HG03097 (cell line): Measurements from ENCODE around the gene TECR.
"Not testable (repeated sequence)": the region's sequence is repeated elsewhere in the genome, so short reads cannot be mapped to it uniquely, and the experiment has no call there.

Source experiments
- ATAC-seq: cut with Tn5 transposase; IDR thresholded peaks from one replicate; pipeline ENCODE4 v1.9.1; 2021; ENCODE audit not compliant: unreplicated experiment, low FRiP score

TECR gene

GRCh38 chr19:14529254-14530004 lies at the start of gene TECR:
Gene TECR (plus strand): TSS chr19:14529594. CDS start chr19:14529697, 103 bp downstream.
- ATAC-seq, result peak; percentile 91

DNA sequence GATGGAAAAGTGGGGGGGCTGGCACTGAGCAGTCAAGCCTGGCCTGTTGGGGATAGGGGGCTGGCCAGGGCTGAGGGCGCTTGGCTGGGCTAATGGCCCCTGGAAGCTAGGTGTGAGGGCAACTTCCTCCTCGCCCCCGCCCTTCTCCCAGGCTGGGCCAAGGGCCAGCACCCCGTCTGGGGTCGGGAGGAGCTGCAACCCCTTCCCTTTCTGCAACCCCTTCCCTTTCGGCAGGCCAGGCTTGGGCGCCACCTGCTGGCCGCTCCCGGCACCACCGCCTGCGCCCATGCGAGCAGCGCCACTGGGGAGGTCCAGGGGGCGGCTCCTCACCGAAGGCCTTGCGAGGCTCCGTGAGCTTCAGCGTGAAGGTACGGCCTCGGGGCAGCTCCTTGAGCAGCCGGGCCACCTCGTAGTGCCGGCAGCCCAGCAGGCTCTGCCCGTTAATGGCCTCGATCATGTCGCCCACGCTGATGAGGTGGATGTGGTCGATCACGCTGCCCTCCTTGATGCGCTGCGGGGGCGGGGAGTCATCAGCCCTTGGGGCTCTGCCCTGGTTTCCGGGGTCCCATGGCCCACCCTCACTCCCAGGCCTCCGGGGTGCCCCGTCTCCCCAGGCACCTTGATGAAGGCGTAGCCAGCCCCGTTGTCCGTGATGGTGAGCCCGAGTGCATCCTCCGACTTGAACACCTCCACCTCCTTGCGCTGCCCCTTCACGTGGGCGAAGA lies 49.3 kb upstream of the TECR start:
- no peak for ATAC-seq

DNA sequence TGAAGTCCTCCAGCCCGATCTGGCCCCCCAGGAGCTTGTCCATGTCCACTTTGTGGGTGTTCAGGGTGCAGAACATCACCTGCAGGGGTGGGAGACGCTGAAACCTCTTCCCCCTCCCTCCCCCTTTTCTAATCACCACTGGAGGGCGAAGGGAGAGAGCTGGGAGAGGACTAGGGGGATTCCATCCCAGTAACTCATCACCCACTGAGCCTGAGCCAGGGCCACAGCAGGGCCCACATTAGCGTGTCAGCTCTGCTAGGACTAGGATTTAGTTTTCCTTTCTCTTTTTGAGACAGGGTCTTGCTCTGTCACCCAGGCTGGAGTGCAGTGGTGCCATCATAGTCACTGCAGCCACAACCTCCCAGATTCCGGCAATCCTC lies 48.7 kb upstream of the TECR start:
- no peak for ATAC-seq

- no peak for ATAC-seq
These were observed 47.0 kb upstream of the TECR start for GRCh38 chr19:14482172-14482941.

DNA sequence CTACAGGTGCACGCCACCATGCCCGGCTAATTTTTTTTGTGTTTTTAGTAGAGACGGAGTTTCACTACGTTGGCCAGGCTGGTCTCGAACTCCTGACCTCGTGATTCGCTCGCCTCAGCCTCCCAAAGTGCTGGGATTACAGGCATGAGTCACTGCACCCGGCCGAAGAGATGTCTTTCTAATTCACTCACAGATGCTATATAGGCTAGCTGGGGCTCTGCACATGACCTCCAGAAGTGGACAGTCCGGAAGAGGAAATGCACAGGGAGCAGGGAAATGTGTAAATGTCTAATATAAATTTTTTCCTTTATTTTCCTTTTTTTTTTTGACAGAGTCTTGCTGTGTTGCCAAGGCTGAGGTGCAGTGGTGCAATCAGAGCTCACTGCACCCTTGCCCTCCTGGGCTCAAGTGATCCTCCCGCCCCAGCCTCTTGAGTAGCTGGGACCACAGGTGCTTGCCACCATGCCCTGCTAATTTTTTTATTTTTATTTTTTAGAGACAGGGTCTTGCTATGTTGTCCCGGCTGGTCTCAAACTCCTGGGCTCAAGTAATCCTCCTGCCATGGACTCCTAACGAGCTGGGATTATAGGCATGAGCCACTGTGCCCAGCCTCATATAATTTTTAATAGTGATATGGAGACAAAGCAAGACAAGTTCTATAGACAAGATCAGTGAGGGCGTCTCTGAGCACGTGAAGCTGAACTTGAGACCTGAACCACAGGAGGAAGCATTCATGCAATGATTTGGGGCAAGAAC lies 41.8 kb upstream of the TECR start:
- no peak for ATAC-seq

- ATAC-seq, result no peak
These were observed 36.5 kb upstream of the TECR start for GRCh38 chr19:14492756-14493337.

GRCh38 chr19:14494411-14494810 lies 35.0 kb upstream of the TECR start:
- no peak for ATAC-seq

- ATAC-seq, result no peak
These were observed 34.3 kb upstream of the TECR start for GRCh38 chr19:14494910-14495671.

- peak; percentile 20 for ATAC-seq
These were observed 33.7 kb upstream of the TECR start for GRCh38 chr19:14495672-14496028.

GRCh38 chr19:14496029-14496833 lies 33.2 kb upstream of the TECR start, which contains the start of gene GIPC1:
Gene GIPC1 (minus strand): TSS chr19:14496127. CDS start chr19:14482976, 13,151 bp downstream.
- ATAC-seq, result peak; percentile 59

DNA sequence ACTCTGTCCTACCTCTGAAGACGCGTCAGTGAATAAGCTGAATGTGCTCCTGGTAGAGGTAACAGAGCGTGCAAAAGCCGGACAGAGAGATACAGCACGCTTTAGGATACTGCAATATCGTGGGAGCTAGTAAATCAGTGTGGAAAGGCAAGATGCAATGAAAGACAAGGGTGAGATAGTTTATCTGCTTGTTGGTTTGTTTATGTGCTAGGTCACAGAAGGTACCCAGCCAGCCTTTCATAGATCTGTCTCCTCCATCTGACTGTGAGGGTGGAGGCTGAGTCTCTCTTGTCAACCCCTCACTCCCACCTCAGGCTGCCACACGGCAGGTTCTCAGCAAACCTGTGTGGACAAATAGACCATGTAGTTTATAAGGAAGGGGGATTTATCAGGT lies 32.6 kb upstream of the TECR start:
- no peak for ATAC-seq

DNA sequence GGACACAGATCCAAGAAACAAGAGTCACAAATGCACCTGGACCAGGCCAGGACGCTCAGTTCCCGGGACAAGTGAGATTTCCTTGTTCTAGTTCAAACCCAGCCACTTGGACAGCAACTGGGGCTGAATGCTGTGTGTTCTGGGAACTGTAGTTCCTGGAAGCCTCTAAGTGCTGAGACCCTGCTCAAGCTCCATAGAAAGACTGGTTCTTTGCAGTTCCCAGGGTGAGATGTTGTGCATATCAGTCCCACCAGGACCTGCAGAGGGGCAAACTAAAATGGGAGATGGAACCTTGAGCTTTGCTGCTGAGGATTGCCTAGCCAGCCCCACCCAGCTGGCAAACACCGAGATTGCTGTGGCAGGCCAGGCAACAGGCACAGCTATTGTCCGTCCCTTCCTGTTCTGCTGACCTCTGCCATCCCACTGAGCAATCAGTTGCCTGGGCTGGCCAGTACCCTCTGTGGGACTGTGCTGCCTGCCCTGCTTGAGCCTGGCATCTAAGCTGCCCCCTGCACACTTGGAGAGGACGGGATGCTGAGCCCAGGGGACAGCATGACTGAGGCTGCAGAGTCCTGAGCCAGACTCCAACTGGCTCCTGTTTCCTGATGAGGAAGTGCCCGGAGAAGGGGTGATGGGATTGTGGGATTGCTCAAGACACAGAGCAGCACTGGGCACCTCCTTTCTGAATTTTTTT lies 32.0 kb upstream of the TECR start:
- no peak for ATAC-seq

DNA sequence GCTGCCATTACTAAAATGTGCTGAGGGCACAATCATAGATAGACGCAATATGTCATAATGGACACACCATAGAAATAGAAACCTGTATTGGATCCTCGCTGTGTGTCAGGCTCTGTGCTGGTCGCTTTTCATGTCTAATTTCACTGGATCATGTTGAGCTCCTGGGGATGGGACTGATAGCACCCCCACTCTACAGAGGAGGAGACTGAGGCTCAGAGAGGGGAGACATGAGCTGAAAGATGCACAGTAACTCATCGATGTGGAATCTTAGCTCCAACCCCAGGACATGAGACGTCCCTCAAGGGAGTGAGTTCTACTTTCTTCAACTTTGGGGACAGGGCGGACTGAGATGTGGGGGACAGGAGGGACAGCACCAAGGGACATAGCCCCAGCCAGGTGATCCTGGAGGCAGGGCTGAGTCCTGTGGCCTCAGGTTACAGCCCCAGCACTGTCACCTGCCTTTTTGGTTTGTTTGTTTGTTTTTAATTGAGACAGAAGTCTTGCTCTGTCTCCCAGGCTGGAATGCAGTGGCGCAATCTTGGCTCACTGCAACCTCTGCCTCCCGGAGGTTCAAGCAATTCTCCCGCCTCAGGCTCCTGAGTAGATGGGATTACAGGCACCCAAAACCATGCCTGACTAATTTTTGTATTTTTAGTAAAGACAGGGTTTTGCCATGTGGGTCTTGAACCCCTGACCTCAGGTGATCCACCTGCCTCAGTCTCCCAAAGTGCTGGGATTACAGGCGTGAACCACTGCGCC lies 26.9 kb upstream of the TECR start:
- ATAC-seq, result no peak

DNA sequence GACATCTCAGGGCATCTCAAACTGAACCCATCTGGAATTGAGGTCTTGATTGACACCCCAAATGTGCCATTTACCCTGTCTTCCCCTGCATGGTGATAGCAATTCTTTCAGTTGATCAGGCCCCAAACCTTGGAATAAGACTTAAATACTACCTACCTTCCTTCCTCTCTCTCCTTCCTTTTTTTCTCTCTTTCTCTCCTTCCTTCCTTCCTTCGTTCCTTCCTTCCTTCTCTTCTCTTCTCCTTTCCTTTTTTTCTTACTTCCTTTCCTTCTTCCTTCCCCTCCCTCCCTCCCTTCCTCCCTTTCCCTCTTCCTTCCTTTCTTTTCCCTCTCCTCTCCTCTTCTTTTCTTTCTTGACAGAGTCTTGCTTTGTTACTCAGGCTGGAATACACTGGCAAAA lies 26.1 kb upstream of the TECR start:
- ATAC-seq, result no peak

GRCh38 chr19:14504575-14504974 lies 24.8 kb upstream of the TECR start:
- ATAC-seq, result not testable (repeated sequence)

GRCh38 chr19:14505488-14506239 lies 23.7 kb upstream of the TECR start:
- ATAC-seq, result no peak
